Occipital lobe (tissue), 2 donors: ENCODE data around the gene HKDC1. TPM values are rescaled to one million over a fixed set of nuclear protein-coding genes. Genes with fewer than 3 reads are reported as not detected.
"Not testable (repeated sequence)": the region's sequence is repeated elsewhere in the genome, so short reads cannot be mapped to it uniquely, and the experiment has no call there.

ENCODE experiments used
- DNase-seq: peaks from one replicate; lab custom pipeline; 2025; lab: John Stamatoyannopoulos, UW
- total RNA-seq: library from RNA; depleted of rRNA; stranded (reverse); fragments of >200 nt; gene quantifications from one replicate; pipeline ENCODE4 v1.2.3, GENCODE V29; 2014

Gene HKDC1
- total RNA-seq, 1 donor from 2014 or later: 2.3 TPM

- no peak for DNase-seq
These were observed 56.4 kb downstream of the HKDC1 start for GRCh38 chr10:69276503-69276902.

GRCh38 chr10:69278446-69278963 lies 58.4 kb downstream of the HKDC1 start, which contains the start of gene HK1:
HK1 (plus strand) TSS chr10:69278496.
- no peak for DNase-seq

GRCh38 chr10:69279110-69279509 lies 59.0 kb downstream of the HKDC1 start:
- no peak for DNase-seq

DNA sequence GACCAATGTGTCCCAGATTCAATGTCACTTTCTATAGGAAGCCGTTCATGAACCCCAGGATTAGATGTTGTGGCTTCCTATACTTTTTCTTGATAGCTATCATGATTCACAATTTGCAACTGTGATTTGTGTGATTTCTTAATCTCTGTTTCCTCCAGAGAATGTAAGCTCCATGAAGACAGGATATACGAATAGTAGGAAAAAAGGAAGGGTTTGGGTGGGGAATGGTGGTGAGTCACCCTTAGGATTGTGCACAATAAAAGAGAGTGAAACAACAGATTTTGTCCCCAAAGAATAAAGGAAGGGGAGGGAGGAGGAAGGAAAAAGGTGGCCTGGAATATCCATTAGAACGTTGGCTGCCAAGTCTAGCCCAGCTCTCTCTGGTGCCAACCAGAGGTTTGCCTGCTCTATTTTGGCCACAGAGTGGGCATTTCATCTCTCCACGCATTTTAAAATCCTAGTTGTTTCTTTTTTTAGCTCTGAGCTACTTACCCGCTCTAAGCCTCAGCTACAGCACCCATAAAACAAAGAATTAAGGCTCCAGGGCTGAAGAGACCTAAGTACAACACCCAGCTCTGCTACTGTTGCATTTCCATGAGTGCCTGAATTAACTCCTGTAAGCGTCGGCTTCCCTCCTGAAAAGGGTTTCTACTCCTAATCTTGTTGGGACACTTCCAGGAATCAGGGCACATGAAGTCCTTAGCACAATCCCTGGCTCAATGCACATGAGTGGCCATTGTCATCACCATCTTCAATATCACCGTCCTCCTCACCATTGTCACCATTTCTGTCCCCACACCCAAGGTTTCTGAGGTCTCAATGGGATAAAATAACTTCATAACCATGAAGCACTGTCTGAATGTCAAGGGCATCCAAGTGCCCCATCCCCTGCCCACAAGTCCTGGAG lies 61.6 kb downstream of the HKDC1 start:
- no peak for DNase-seq

GRCh38 chr10:69284402-69284801 lies 64.3 kb downstream of the HKDC1 start:
- DNase-seq: not testable (repeated sequence)

- DNase-seq: no peak
These were observed 65.6 kb downstream of the HKDC1 start for GRCh38 chr10:69285699-69286098.

GRCh38 chr10:69287181-69287580 lies 67.0 kb downstream of the HKDC1 start:
- no peak for DNase-seq

- DNase-seq: no peak
These were observed 70.9 kb downstream of the HKDC1 start for GRCh38 chr10:69290993-69291392.

GRCh38 chr10:69292459-69292858 lies 72.3 kb downstream of the HKDC1 start:
- no peak for DNase-seq

GRCh38 chr10:69295027-69295636 lies 75.0 kb downstream of the HKDC1 start:
- DNase-seq: no peak

DNA sequence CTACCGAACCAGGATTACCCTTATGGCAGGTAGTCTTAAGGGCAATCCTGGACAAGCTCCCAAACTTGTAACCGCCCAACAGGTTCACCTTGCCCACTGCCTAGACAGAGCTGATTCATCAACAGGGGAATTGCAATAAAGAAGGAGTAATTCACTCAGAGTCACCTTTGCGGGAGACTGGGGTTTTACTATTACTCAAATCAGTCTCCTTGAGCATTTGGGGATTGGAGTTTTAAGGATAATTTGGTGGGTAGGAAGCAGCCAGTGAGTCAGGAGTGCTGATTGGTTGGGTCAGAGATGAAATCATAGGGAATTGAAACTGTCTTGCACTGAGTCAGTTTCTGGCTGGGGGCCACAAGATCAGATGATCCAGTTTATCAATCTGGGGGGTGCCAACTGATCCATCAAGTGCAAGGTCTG lies 83.5 kb downstream of the HKDC1 start:
- no peak for DNase-seq

- no peak for DNase-seq
These were observed 86.3 kb downstream of the HKDC1 start for GRCh38 chr10:69306421-69306820.

- DNase-seq: no peak
These were observed 87.3 kb downstream of the HKDC1 start for GRCh38 chr10:69307434-69307833.

DNA sequence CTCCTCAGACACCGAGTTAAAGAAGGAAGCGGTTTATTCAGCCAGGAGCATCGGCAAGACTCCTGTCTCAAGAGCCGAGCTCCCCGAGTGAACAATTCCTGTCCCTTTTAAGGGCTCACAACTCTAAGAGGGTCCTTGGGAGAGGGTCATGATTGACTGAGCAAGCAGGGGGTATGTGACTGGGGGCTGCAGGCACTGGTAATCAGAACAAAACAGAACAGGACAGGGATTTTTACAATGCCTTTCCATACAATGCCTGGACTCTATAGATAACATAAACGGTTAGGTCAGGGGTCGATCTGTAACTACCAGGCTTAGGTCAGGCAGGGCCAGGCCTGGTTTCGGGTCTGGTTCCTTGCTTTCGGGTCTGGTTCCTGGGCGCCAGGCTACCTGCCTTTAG lies 88.2 kb downstream of the HKDC1 start:
- DNase-seq: not testable (repeated sequence)

DNA sequence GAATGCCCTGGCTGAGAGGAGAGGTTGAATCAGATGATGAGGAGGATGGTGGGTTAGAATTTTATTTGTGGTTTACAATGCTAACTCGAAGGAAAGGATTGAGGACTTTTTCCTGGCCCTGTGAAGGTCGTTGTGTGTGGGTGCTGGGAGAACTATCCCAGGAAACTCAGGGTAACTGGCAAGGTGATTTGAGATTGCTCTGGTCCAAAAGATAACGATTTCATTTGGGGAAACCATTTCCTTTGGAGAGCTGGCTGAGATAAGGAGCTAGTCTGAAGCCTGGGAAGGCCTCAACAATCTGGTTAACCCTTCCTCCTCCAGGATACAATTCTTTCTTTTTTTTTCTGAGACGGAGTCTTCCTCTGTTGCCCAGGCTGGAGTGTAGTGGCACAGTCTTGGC lies 91.2 kb downstream of the HKDC1 start:
- DNase-seq: no peak

- DNase-seq: no peak
These were observed 92.4 kb downstream of the HKDC1 start for GRCh38 chr10:69312528-69312927.

DNA sequence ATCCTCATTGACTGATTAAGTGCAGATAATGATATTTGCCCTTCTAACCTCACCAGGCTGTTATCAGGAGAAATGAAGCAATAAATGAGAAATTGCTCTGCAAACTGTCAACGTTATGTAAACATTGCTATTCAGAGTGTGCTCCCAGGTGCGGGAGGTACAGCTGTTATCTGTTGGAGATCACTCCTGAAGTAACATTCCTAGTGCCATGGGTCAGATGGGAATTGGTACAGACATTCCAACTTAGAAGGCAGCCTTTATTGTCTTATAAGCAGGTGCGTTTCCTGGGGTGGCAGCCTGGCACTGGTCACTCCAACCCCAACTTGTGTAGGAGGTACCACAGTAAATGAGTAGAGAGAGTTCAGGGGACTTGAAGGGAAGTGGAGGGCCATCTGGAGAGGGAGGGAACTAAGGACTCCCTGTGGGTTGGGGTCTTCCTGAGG lies 95.0 kb downstream of the HKDC1 start:
- DNase-seq: no peak

DNA sequence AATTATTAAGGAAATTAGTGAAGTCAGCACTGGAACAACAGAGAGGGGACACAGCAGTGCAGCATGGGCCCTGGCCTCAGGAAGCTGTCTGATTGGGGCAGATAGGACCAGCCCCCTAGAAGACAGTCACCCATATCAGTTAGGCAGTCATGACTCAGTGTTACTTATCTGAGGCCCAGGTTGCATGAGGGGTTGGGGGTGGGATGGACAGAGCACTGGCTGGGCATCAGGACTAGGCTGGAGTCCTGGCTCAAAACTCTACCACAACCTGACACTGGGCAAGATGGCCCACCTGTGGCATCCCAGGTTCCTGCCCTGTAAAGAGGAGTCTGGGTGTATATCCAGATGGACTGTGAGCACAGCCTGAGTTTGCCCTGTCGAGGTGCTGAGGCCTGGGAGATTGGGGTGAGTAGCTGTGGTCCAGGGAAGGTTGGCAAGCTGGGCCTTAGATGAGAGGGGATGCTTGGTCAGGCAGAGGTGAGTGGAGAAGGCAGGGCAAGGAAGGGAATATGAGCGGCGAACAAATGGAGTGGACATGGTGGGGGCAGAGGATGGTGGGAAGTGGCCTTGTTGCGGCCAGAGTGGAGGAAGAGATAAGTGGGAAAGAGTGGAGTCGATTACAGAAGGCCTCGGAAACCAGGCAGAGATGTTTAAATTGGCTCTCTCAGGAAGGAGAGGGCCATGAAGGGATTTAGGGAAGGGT lies 95.6 kb downstream of the HKDC1 start:
- no peak for DNase-seq

- DNase-seq: no peak
These were observed 96.4 kb downstream of the HKDC1 start for GRCh38 chr10:69316313-69317059.
